K562 (cell line): ENCODE results near the gene MAP1A. TPM values are rescaled to one million over a fixed set of nuclear protein-coding genes. Genes with fewer than 3 reads are reported as not detected.

Experiments
- CBX1 ChIP-seq: sonication (generic); IDR thresholded peaks from 2 replicates; pipeline ENCODE4 v1.6.1; 2016; ENCODE audit warnings: antibody characterized with exemption, low read depth, mild to moderate bottlenecking
- HMG20B ChIP-seq: fragments of 250-450 bp; sonication (Bioruptor Pico); IDR thresholded peaks from 2 replicates; pipeline ENCODE4 v1.5.0; 2021; ENCODE audit warnings: mild to moderate bottlenecking
- MXD1 ChIP-seq: fragments of 250-450 bp; sonication (Bioruptor Pico); IDR thresholded peaks from 2 replicates; pipeline ENCODE4 v1.8.0; 2021; ENCODE audit warnings: borderline replicate concordance, mild to moderate bottlenecking, moderate library complexity; ENCODE audit not compliant: poor library complexity, severe bottlenecking
- NR1H2 ChIP-seq: sonication (generic); formaldehyde crosslinking; IDR thresholded peaks from 2 replicates; pipeline ENCODE4 v1.4.0; 2020; ENCODE audit warnings: mild to moderate bottlenecking, missing genetic modification reagents
- PHTF2 ChIP-seq: fragments of 250-450 bp; sonication (Bioruptor Pico); IDR thresholded peaks from 2 replicates; pipeline ENCODE4 v1.5.0; 2021; ENCODE audit warnings: mild to moderate bottlenecking
- RBM14 ChIP-seq: fragments of 200-400 bp; formaldehyde crosslinking; IDR thresholded peaks from 2 replicates; pipeline ENCODE4 v1.6.1; 2018; ENCODE audit warnings: low read depth, mild to moderate bottlenecking, low read length, moderate library complexity, borderline replicate concordance; ENCODE audit not compliant: insufficient read depth
- RBM15 ChIP-seq: fragments of 200-400 bp; formaldehyde crosslinking; IDR thresholded peaks from 2 replicates; pipeline ENCODE4 v1.6.1; 2018; ENCODE audit warnings: mild to moderate bottlenecking, low read length, moderate library complexity; ENCODE audit not compliant: insufficient read depth
- SMARCA4 ChIP-seq: fragments of 450-650 bp; IDR thresholded peaks from 2 replicates; pipeline ENCODE4 v1.6.1; 2016
- SOX6 ChIP-seq: fragments of 450-650 bp; IDR thresholded peaks from 2 replicates; pipeline ENCODE4 v1.6.1; 2014; ENCODE audit warnings: mild to moderate bottlenecking
- ZFP30 ChIP-seq: fragments of 250-450 bp; sonication (Bioruptor Pico); IDR thresholded peaks from 2 replicates; pipeline ENCODE4 v1.8.0; 2022; ENCODE audit warnings: moderate library complexity, mild to moderate bottlenecking, inconsistent platforms, borderline replicate concordance
- ZFP36 ChIP-seq: fragments of 150-350 bp; IDR thresholded peaks from 2 replicates; pipeline ENCODE4 v1.6.1; 2018; ENCODE audit warnings: low read length, low read depth; ENCODE audit not compliant: partially characterized antibody
- ZNF274 ChIP-seq: IDR thresholded peaks from 2 replicates; pipeline ENCODE4 v1.6.1; 2011; ENCODE audit warnings: low read depth, mild to moderate bottlenecking, low read length, moderate library complexity, borderline replicate concordance
- ZNF507 ChIP-seq: conservative IDR thresholded peaks from 2 replicates; pipeline ENCODE4 v1.6.1; 2017; ENCODE audit warnings: missing genetic modification characterization, missing compliant biosample characterization
- ZNF561 ChIP-seq: fragments of 450-650 bp; formaldehyde crosslinking; conservative IDR thresholded peaks from 2 replicates; pipeline ENCODE4 v1.4.0; 2020; ENCODE audit warnings: mild to moderate bottlenecking, moderate library complexity
- ZNF586 ChIP-seq: fragments of 450-650 bp; formaldehyde crosslinking; conservative IDR thresholded peaks from 2 replicates; pipeline ENCODE4 v1.4.0; 2020; ENCODE audit warnings: mild to moderate bottlenecking, moderate library complexity
- ZNF766 ChIP-seq: fragments of 200-800 bp; sonication (Bioruptor generic); conservative IDR thresholded peaks from 2 replicates; pipeline ENCODE4 v1.6.1; 2016; ENCODE audit warnings: missing genetic modification characterization, missing compliant biosample characterization
- polyA plus RNA-seq, 8 experiments: library from polyadenylated mRNA; depleted of rRNA in 4 of 8; stranded (reverse) in 5 of 8; unstranded in 3 of 8; fragments of >200 nt; fragmentation: Nextera tagmentation in 2 of 8; fragmentation: Illumina TruSeq in 1 of 8; extraction: Ambion mirVana in 2 of 8; extraction: Trizol in 1 of 8; gene quantifications; 2 replicates each; pipeline versions ENCODE4 v1.2.1 to v1.2.3, GENCODE V29; 2011 to 2014; ENCODE audit warnings: inconsistent platforms in 1 of 8, missing spikeins in 1 of 8
- total RNA-seq, 7 experiments: library from RNA; depleted of rRNA in 6 of 7; stranded (reverse); fragments of >200 nt in 6 of 7; fragmentation: Illumina TruSeq in 2 of 7; extraction: Trizol in 2 of 7; gene quantifications; 2 replicates each; pipeline versions ENCODE4 v1.2.1 to v1.2.3, GENCODE V29; 2011 to 2021; ENCODE audit warnings: low replicate concordance in 1 of 7
- TF ChIP-seq, protein P1 (sequence below): sonication (generic); formaldehyde crosslinking; IDR thresholded peaks from 2 replicates; pipeline ENCODE4 v1.8.1; 2022; ENCODE audit warnings: missing genetic modification reagents
- TF ChIP-seq, protein P2 (sequence below): fragments of 250-450 bp; sonication (Bioruptor Pico); IDR thresholded peaks from 2 replicates; pipeline ENCODE4 v1.4.0; 2020

The MAP1A gene
- total and polyA plus RNA-seq, 9 of the 15 experiments (the other 6 are each of a cell fraction or from before 2014, with no cell fraction given) = 2.0 to 20.3 (median 7.3) TPM

DNA sequence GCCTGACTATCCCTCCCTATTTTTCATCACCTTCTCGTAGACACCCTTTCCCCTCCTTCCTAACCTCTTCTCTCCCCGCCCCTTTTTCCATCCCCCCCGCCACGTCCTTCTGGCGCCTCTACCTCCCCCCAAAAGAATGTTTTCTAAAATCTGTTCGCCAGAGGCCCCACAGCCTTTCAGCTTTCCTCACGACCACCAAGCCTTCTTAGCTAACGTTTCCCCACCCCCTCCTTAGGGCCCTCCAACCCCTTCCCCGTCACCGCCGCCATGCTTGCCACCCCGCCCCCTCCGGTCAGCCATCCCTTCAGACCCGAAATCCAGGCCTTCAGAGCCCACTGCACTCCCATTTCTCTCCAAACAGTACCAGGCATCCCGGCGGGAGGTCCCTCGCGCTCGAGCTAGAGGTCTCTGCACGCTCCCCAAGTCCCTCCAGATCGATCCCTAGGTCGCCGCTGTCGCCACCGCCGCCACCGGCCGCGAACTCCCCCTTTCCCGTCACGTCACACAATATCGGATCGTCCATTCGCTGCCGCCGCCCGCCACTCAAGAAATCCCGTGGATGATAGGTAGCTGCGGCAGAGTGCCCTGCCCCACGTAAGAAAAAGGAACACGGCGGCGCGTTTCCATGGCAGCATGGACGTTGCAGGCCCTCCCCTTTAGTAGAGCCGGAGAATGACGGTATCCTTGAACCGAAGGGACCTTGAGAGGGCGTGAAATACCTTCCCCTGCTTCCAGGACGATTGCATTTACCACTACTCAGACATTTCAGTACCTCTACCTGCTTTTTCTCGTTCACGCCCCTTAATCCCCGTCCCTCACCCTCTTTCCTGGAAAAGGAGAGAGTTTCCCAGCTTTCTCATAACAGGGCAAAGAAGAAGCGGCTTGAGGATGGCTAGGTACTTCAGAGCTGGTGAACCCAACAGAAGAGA lies 24.5 kb upstream of the MAP1A start, which contains the start of gene TP53BP1 (continued):
- TF ChIP-seq HMG20B (no peak), ZNF274 (no peak), ZNF586 (CRISPR knock-in tag) (no peak), ZNF766 (CRISPR knock-in tag) (no peak), RBM15 (no peak), ZFP36 (no peak), CBX1 (no peak), ZNF561 (no peak), RBM14 (no peak), MXD1 (CRISPR knock-in tag) (no peak), SOX6 (no peak), NR1H2 (CRISPR knock-in tag) (no peak), PHTF2 (CRISPR knock-in tag) (no peak), ZFP30 (no peak), ZNF507 (tag) (no peak), SMARCA4 (no peak)
- TF ChIP-seq, protein P1, sequence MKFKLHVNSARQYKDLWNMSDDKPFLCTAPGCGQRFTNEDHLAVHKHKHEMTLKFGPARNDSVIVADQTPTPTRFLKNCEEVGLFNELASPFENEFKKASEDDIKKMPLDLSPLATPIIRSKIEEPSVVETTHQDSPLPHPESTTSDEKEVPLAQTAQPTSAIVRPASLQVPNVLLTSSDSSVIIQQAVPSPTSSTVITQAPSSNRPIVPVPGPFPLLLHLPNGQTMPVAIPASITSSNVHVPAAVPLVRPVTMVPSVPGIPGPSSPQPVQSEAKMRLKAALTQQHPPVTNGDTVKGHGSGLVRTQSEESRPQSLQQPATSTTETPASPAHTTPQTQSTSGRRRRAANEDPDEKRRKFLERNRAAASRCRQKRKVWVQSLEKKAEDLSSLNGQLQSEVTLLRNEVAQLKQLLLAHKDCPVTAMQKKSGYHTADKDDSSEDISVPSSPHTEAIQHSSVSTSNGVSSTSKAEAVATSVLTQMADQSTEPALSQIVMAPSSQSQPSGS = no peak
- TF ChIP-seq, protein P2, sequence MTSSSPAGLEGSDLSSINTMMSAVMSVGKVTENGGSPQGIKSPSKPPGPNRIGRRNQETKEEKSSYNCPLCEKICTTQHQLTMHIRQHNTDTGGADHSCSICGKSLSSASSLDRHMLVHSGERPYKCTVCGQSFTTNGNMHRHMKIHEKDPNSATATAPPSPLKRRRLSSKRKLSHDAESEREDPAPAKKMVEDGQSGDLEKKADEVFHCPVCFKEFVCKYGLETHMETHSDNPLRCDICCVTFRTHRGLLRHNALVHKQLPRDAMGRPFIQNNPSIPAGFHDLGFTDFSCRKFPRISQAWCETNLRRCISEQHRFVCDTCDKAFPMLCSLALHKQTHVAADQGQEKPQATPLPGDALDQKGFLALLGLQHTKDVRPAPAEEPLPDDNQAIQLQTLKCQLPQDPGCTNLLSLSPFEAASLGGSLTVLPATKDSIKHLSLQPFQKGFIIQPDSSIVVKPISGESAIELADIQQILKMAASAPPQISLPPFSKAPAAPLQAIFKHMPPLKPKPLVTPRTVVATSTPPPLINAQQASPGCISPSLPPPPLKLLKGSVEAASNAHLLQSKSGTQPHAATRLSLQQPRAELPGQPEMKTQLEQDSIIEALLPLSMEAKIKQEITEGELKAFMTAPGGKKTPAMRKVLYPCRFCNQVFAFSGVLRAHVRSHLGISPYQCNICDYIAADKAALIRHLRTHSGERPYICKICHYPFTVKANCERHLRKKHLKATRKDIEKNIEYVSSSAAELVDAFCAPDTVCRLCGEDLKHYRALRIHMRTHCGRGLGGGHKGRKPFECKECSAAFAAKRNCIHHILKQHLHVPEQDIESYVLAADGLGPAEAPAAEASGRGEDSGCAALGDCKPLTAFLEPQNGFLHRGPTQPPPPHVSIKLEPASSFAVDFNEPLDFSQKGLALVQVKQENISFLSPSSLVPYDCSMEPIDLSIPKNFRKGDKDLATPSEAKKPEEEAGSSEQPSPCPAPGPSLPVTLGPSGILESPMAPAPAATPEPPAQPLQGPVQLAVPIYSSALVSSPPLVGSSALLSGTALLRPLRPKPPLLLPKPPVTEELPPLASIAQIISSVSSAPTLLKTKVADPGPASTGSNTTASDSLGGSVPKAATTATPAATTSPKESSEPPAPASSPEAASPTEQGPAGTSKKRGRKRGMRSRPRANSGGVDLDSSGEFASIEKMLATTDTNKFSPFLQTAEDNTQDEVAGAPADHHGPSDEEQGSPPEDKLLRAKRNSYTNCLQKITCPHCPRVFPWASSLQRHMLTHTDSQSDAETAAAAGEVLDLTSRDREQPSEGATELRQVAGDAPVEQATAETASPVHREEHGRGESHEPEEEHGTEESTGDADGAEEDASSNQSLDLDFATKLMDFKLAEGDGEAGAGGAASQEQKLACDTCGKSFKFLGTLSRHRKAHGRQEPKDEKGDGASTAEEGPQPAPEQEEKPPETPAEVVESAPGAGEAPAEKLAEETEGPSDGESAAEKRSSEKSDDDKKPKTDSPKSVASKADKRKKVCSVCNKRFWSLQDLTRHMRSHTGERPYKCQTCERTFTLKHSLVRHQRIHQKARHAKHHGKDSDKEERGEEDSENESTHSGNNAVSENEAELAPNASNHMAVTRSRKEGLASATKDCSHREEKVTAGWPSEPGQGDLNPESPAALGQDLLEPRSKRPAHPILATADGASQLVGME = 0 out of 2 replicates have a peak, but pooled peaks have one; percentile 37
